Measurements from ENCODE around the gene SELENOV. TPM values are rescaled to one million over a fixed set of nuclear protein-coding genes. Genes with fewer than 3 reads are reported as not detected.
"Not testable (repeated sequence)": the region's sequence is repeated elsewhere in the genome, so short reads cannot be mapped to it uniquely, and the experiment has no call there.

Gene SELENOV
- total RNA-seq (2014; rRNA removed; shearing (Covaris generic)) = not detected in 2 replicates

DNA sequence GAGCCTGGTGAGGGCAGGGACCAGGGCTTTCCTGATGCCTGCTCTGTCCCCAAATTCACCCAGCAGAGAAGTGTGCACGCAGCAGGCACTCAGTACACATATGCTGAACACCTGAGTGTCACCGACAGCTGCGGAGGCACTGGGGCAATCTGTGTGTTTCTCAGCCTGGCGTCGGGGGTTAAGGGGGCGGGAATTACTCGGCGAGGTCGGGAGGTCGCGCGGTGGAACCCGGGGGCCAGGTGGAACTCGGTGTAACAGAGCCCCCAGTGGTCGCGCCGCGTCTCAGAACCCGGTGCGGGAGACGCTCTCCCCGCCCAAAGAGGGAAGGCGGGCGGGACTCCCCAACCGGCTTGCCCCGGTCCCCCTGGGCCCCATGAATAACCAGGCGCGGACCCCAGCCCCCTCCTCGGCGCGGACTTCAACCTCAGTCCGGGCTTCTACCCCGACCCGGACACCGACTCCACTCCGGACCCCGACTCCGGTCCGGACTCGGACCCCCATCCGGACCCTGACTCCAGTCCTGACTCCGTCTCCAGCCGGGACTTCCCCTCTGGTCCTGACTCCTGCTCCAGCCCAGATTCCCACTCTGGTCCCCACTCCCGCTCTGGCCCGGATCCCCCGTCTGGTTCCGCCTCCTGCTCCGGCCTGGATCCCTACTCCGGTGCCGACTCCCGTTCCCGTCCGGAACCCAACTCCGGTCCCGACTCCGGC, at the start of gene SELENOV:
Gene SELENOV, plus strand, starts transcription at position 300 of the 711 bp plus-strand sequence. Its CDS starts 74 bp downstream, at position 374.
- no peak for DNase-seq (ENCODE audit: low spot score)

DNA sequence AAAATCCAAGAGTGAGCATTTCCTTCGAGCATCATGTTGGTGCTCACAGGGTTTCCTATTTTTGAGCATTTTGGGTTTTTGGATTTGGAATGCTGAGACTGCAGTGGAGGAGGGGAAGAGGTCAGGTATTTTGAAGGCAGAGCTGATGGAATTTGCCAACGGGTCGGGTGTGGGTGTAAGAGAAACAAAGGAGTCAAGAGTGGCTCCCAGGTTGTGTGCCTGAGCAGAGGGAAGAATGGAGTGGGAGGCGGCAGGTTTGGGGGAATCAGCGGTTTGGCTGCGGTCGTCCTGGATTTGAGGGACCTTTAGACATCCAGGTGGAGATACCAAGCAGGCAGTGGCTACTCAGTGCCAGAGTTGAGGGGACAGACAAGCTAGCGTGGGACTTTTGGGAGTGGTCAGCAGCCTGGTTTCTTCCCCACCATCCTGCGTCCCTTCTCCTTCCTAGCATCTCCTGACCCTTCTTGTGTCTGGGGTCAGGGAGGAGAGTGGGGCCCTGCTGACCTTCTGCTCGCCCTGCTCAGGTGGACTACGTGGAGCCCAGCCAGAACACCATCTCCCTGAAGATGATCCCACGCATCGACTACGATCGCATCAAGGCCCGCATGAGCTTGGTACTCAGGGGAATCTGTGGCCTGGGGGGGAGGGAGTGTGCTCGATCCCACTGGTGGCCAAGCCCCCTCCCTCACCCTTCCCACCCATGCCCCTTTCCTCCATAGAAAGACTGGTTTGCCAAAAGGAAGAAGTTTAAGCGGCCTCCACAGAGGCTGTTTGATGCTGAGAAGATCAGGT, 48.8 kb upstream of the SELENOV start:
- DNase-seq (ENCODE audit: low spot score) = no peak

DNA sequence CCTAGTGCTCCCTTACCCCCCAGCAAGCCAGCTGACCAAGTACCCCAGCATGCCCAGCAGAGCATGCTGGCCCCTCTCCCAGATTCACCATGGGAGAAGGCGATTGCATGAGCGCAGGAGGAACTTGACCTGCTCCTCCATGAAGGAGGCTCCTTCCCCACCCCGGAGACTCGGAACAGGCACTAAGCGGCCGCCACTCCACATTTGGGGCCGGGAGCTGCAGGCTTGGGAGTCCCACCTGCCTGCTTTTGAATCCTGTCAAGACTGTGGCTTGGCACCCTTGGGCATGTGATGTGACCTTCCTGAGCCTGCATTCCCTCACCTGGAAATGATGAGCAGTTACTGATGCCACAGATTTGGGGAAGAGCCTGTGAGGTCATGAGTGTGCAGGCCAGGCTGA, 47.0 kb upstream of the SELENOV start:
- DNase-seq (ENCODE audit: low spot score) = no peak

GRCh38 chr19:39469036-39469435, 45.9 kb upstream of the SELENOV start:
- DNase-seq (ENCODE audit: low spot score) = no peak

- DNase-seq (ENCODE audit: low spot score) = no peak
These were observed 45.4 kb upstream of the SELENOV start for GRCh38 chr19:39469567-39469966.

GRCh38 chr19:39470724-39471339, 44.1 kb upstream of the SELENOV start:
- DNase-seq (ENCODE audit: low spot score) = no peak

- DNase-seq (ENCODE audit: low spot score) = no peak
These were observed 43.0 kb upstream of the SELENOV start for GRCh38 chr19:39471756-39472536.

- DNase-seq (ENCODE audit: low spot score) = no peak
These were observed 42.0 kb upstream of the SELENOV start for GRCh38 chr19:39472746-39473442.

- DNase-seq (ENCODE audit: low spot score) = no peak
These were observed 41.4 kb upstream of the SELENOV start for GRCh38 chr19:39473443-39473960.

DNA sequence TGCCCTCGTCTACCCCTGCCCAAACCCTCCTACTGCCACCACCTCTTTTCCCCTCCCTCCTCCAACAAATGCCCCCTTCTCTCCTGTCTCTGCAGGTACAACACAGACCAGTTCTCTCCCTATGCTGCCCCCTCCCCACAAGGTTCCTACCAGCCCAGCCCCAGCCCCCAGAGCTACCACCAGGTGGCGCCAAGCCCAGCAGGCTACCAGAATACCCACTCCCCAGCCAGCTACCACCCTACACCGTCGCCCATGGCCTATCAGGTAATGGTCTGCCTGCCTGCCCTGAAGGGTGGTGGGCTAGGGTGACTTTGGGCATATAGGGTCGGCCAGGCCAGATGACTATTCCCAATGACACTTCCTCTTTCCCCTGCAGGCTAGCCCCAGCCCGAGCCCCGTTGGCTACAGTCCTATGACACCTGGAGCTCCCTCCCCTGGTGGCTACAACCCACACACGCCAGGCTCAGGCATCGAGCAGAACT, 40.8 kb upstream of the SELENOV start:
- peak; percentile 63 for DNase-seq (ENCODE audit: low spot score)

DNA sequence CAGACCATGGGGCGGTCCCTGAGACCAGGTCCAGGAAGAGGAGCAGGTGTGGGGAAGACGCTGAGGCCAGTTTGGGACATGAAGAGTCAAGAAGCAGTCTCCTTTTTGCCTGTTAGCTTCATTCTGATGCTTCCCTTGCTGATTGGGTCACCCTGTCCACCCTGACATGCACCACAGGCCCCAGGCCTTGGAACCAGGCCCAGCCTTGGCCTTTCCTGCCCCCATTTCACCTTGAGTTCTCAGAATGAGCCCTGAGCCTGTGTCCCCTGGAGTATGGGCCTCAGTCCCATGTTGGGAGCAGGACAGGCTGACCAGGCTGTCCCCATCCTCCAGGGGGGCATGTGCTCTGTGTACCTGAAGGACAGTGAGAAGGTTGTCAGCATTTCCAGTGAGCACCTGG, 39.2 kb upstream of the SELENOV start:
- DNase-seq (ENCODE audit: low spot score) = no peak

GRCh38 chr19:39479319-39479801, 35.6 kb upstream of the SELENOV start:
- not testable (repeated sequence) for DNase-seq (ENCODE audit: low spot score)

DNA sequence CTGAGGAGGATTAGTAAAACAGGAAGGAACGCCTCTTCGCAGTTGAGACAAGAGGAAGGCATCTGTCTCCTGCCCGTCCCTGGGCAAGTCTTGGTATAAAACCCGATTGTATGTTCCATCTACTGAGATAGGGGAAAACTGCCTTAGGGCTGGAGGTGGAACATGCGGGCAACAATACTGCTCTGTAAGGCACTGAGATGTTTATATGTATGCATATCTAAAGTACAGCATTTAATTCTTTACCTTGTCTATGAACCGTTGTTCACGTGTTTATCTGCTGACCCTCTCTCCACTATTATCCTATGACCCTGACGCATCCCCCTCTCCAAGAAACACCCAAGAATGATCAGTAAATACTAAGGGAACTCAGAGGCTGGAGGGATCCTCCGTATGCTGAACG, 35.0 kb upstream of the SELENOV start:
- DNase-seq (ENCODE audit: low spot score) = peak; percentile 31

GRCh38 chr19:39480337-39481228, 34.4 kb upstream of the SELENOV start, which contains the start of gene TIMM50:
TSS of gene TIMM50 (plus strand) at chr19:39480838. CDS start at chr19:39480854, 16 bp downstream.
- DNase-seq (ENCODE audit: low spot score) = peak; percentile 99

DNA sequence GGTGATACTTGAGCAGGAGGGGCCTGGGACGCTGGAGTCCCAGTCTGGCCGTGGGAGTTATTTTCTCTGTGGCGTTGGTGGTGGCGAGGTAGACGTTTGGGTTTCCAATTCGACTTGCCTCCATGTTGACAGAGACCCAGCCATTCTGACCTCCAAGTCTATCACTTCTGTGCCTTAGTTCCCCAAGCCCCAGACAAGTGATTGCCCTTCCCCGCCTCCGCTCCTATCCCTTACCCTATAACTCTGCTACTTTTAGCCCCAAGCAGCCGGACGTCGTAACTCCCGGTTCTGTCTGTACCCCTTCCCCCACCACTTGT, 33.8 kb upstream of the SELENOV start:
- DNase-seq (ENCODE audit: low spot score) = no peak

DNA sequence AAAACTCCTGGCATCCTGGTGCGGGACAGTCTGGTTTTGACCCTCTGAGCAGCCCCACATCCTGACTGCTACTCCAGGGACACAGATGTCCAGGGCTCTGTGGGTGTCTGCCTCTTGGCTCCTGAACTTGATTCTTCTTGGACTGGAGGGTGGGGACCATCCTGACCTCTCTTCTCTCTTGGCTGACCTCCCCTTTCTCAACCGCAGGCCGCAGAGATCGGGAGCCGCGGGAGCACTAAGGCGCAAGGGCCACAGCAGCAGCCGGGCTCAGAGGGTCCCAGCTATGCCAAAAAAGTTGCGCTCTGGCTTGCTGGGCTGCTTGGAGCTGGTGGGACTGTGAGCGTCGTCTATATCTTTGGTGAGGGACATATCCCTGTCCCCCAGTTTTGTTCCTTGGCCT, 33.3 kb upstream of the SELENOV start:
- DNase-seq (ENCODE audit: low spot score) = no peak

GRCh38 chr19:39483141-39483540, 31.8 kb upstream of the SELENOV start:
- no peak for DNase-seq (ENCODE audit: low spot score)

- no peak for DNase-seq (ENCODE audit: low spot score)
These were observed 25.2 kb upstream of the SELENOV start for GRCh38 chr19:39489756-39490155.

DNA sequence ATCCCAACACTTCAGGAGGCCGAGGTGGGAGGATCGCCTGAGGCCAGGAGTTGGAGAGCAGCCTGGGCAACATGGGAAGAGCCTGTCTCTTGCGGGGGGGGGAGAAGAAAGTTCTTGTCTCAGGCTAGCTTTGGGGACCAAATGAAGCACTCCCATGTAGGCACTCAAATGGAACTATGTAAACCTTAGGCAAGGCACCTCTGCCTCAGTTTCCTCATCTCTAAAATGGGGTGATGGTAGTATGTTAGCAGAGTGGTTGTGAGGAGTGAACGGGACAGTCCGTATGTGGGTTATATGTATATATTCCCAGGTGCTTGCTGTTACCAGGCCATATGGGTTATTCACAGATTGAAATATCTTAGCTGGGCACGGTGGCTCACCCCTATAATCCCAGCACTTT, 22.7 kb upstream of the SELENOV start:
- DNase-seq (ENCODE audit: low spot score) = no peak

GRCh38 chr19:39492788-39493187, 22.2 kb upstream of the SELENOV start:
- DNase-seq (ENCODE audit: low spot score) = no peak

Data from HT-29 (cell line).